HG03103 (cell line): ENCODE data around the gene PHF3.

Experiments
- ATAC-seq: cut with Tn5 transposase; IDR thresholded peaks from one replicate; pipeline ENCODE4 v1.9.1; 2021; ENCODE audit warnings: low read depth; ENCODE audit not compliant: unreplicated experiment

PHF3 gene

GRCh38 chr6:63644668-63645326 is 9.2 kb downstream of the PHF3 start:
- no peak for ATAC-seq

GRCh38 chr6:63649269-63649668 is 13.7 kb downstream of the PHF3 start:
- ATAC-seq, result no peak

- no peak for ATAC-seq
These were observed 14.3 kb downstream of the PHF3 start for GRCh38 chr6:63649847-63650265.

GRCh38 chr6:63652980-63653379 is 17.4 kb downstream of the PHF3 start:
- ATAC-seq, result no peak

GRCh38 chr6:63660757-63661156 is 25.2 kb downstream of the PHF3 start:
- no peak for ATAC-seq

GRCh38 chr6:63661769-63662168 is 26.2 kb downstream of the PHF3 start:
- no peak for ATAC-seq

- ATAC-seq, result no peak
These were observed 27.7 kb downstream of the PHF3 start for GRCh38 chr6:63663147-63663955.

GRCh38 chr6:63663956-63664281 is 28.3 kb downstream of the PHF3 start:
- no peak for ATAC-seq

GRCh38 chr6:63671098-63671754 is 35.6 kb downstream of the PHF3 start:
- ATAC-seq, result no peak

GRCh38 chr6:63672582-63673129 is 37.1 kb downstream of the PHF3 start:
- no peak for ATAC-seq

GRCh38 chr6:63673692-63674091 is 38.1 kb downstream of the PHF3 start:
- no peak for ATAC-seq

GRCh38 chr6:63674635-63675034 is 39.0 kb downstream of the PHF3 start:
- no peak for ATAC-seq

- ATAC-seq, result no peak
These were observed 39.5 kb downstream of the PHF3 start for GRCh38 chr6:63675138-63675537.

GRCh38 chr6:63676412-63677114 is 41.0 kb downstream of the PHF3 start:
- no peak for ATAC-seq

GRCh38 chr6:63677282-63677681 is 41.7 kb downstream of the PHF3 start:
- ATAC-seq, result no peak

- peak; percentile 32 for ATAC-seq
These were observed 47.5 kb downstream of the PHF3 start for GRCh38 chr6:63683071-63683603.

GRCh38 chr6:63685446-63686379 is 50.1 kb downstream of the PHF3 start:
- ATAC-seq, result peak; percentile 91

- ATAC-seq, result no peak
These were observed 53.8 kb downstream of the PHF3 start for GRCh38 chr6:63689421-63689820.

GRCh38 chr6:63690221-63690620 is 54.6 kb downstream of the PHF3 start:
- ATAC-seq, result no peak
